ENCODE results near the gene SDC3.

Gene SDC3

DNA sequence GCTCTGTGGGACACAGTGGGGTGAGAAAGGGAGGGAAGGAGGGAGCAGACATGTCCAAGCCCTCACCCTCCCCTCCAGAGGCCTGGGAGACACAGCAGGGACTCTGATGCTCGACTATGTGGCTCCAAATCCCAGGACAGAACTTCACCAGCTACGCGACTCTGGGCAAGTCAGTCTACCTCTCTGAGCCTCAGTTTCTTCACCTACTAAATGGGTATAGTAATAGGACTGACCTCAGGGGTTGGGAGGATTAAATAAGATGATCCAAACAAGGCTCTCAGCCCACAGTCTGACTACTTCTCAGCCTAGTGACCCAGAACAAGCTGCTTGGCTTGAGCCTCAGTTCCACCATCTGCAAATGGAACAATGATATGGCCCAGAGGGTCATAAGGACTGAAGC, 19.6 kb downstream of the SDC3 start:
- no peaks in the 10 kb centered on the region for H3K27me3 ChIP-seq (ENCODE audit: control insufficient read depth, insufficient read depth, low read length)
- H3K4me1 ChIP-seq (ENCODE audit: control insufficient read depth, insufficient read depth, low read length), result peaks cover 70% of the 10 kb centered on the region
- no peaks in the 10 kb centered on the region for H3K36me3 ChIP-seq (ENCODE audit: control insufficient read depth, insufficient read depth, low read length)
- H3K9ac ChIP-seq (ENCODE audit: low read length), result no peak overlapping the region
- H3K4me3 ChIP-seq (ENCODE audit: low read length), result no peak overlapping the region
- peak overlapping the region; percentile 92 for H3K27ac ChIP-seq (ENCODE audit: low read depth, low read length)

DNA sequence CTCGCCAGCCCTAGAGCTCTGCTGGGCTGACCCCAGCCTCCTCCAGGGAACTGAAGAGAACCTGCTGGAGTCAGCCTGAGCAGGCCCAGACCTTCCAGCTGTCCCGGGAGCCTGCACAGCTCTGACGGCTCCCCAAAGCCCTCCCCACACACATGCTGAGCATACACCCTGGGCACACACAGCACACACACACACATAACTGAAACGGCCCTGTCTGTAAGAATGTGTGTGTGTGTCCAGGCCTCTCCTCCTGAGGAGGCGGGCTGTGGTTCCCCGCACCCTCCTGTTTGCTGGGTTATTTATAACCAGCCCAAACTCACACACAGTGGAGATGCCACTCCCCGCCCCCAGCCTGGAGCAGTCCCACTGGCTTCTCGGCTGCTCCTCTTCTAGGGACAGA, 20.2 kb downstream of the SDC3 start:
- Histone ChIP-seq H3K27me3 (ENCODE audit: control insufficient read depth, insufficient read depth, low read length) (no peaks in the 10 kb centered on the region), H3K9ac (ENCODE audit: low read length) (no peak overlapping the region), H3K4me1 (ENCODE audit: control insufficient read depth, insufficient read depth, low read length) (peaks cover 69% of the 10 kb centered on the region), H3K27ac (ENCODE audit: low read depth, low read length) (peak overlapping the region; percentile 92), H3K36me3 (ENCODE audit: control insufficient read depth, insufficient read depth, low read length) (no peaks in the 10 kb centered on the region), H3K4me3 (ENCODE audit: low read length) (no peak overlapping the region)

DNA sequence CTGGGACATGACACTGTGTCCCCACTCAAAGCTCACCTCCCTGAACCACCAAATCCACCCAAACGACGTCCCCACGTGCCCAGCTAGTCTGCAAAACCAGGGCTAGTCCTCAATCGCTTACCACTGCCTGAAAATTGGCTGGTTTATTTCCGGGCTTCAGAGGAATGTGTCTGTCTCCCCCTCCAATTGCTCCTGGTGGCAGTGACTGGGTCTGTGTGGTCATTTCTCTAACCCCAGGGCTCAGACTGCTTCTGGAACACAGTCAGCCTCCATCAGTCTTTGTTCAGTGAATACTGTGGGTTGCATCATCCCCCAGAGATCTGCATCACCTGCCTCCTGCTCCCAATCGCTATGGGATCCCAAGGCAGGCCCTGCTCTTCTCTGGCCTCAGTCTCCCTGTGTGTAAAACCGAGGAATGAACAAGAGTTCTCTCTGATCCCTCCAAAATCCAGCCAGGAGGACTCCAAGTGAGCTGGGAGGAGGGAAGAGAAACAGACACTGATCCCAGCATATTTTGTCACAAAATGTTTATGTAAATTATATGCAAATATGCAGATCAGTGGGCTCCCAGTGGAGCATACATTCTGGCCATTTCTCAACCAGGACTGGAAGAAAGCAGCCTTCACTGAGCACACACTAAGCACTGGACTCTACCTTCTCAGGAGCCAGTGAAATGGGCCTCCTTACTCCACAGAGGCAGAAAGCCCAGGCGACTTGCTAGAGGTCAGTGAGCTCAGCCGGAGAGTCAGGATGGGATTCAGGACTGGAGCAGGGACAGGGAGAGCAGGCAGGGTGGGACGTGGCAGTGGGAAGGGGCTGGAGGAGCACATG, 20.9 kb downstream of the SDC3 start:
- no peaks in the 10 kb centered on the region for H3K36me3 ChIP-seq (ENCODE audit: control insufficient read depth, insufficient read depth, low read length)
- no peak overlapping the region for H3K4me3 ChIP-seq (ENCODE audit: low read length)
- peak overlapping the region; percentile 92 for H3K27ac ChIP-seq (ENCODE audit: low read depth, low read length)
- H3K27me3 ChIP-seq (ENCODE audit: control insufficient read depth, insufficient read depth, low read length), result no peaks in the 10 kb centered on the region
- H3K4me1 ChIP-seq (ENCODE audit: control insufficient read depth, insufficient read depth, low read length), result peaks cover 71% of the 10 kb centered on the region
- H3K9ac ChIP-seq (ENCODE audit: low read length), result no peak overlapping the region

DNA sequence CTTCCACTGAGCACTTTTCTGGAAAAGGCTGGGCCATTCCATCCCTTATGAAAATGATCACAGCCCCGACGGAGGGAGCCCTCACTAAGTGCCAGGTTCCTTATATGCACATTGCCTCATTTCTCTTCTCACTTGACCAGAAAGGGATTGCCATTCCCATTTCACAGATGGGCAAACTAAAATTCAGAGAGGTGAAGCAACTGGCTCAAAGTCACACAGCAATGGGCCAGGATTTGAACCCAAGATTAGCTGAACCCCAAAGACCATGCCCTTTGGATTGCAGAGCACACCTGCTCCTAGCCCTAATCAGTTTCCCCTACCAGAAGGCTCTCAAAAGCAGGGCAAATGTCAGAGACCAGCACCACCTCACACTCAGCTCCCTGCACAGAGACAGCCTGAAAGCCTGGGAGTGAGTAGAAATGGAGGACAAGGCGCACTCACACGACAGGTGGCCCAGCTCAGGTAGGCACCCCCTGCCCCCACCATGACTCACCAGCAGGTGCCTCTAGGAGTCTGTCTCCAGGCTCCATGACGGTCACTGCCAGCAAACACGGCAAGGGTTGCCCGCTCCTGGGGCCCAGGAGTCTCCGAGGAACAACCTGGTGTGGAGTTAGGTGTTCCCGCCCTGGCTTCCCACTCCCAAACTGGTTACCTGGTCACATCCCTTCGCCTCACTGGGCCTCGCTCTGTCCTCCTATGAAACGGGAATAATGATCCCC, 21.7 kb downstream of the SDC3 start:
- no peaks in the 10 kb centered on the region for H3K27me3 ChIP-seq (ENCODE audit: control insufficient read depth, insufficient read depth, low read length)
- H3K36me3 ChIP-seq (ENCODE audit: control insufficient read depth, insufficient read depth, low read length), result no peaks in the 10 kb centered on the region
- peaks cover 71% of the 10 kb centered on the region for H3K4me1 ChIP-seq (ENCODE audit: control insufficient read depth, insufficient read depth, low read length)
- H3K27ac ChIP-seq (ENCODE audit: low read depth, low read length), result peak overlapping the region; percentile 92
- H3K9ac ChIP-seq (ENCODE audit: low read length), result no peak overlapping the region
- no peak overlapping the region for H3K4me3 ChIP-seq (ENCODE audit: low read length)

DNA sequence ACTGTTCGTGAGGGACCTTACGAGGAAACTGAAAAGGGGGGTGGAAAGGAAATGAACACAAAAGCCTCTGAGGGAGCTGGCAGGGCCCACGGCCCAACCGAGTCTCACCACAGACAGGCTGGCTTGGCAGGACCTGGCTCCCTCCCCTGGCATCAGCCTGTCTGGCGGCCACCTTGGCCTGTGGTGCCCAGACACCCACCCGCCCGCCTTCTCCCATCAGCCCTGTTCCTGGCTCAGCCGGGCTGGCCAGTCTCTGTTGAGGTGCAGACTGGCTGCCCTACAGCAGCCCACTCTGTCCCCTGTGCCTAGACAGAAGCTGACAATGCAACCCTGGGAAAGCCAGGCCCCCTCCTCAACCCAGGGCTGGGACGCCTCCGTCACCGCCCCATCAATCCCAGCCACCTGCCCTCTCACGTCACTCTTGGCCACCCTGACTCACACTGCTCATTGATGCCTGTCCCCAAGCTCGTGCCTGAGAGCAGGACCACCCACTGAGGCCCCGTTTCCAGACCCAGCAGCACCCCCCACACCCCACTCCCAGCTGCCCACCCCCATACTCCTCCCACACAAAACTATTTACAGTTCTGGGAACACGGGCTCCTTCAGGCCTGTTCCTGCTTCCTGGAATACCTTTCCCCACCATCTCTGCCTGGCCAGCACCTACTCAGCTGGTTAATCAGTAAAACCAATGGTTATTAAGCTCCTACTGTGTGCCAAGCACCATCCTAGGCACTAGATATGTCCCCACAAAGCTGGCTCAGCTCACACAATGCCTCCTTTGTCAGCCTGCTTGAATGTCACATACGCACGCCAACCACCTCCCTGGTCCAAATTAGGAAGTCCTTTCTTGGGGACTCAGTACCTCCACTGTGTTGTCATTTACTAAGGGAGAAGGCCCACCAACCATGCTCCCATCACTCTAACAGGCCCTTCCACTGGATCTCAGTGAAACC, 22.7 kb downstream of the SDC3 start:
- H3K4me1 ChIP-seq (ENCODE audit: control insufficient read depth, insufficient read depth, low read length), result peaks cover 69% of the 10 kb centered on the region
- no peaks in the 10 kb centered on the region for H3K36me3 ChIP-seq (ENCODE audit: control insufficient read depth, insufficient read depth, low read length)
- H3K9ac ChIP-seq (ENCODE audit: low read length), result no peak overlapping the region
- no peaks in the 10 kb centered on the region for H3K27me3 ChIP-seq (ENCODE audit: control insufficient read depth, insufficient read depth, low read length)
- H3K27ac ChIP-seq (ENCODE audit: low read depth, low read length), result peak overlapping the region; percentile 92
- no peak overlapping the region for H3K4me3 ChIP-seq (ENCODE audit: low read length)

DNA sequence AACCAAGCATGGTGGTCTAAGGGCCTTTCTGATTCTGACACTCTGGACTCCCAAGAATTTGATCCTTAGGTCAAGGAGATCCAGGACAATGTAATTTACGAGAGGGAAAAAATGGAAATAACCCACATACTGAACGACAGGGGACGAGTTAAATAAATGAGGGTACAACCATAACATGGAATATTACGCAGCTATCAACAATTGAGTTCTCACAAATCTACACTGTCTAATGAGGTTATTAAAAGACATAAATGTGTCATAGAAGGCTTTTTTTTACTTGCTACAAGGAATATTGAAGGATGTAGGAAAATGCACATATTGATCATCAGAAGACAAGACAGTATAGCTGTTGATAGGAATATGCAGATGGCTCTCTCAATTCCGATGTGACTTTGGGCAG, 23.8 kb downstream of the SDC3 start:
- H3K36me3 ChIP-seq (ENCODE audit: control insufficient read depth, insufficient read depth, low read length), result no peaks in the 10 kb centered on the region
- peaks cover 75% of the 10 kb centered on the region for H3K4me1 ChIP-seq (ENCODE audit: control insufficient read depth, insufficient read depth, low read length)
- H3K9ac ChIP-seq (ENCODE audit: low read length), result no peak overlapping the region
- H3K4me3 ChIP-seq (ENCODE audit: low read length), result no peak overlapping the region
- no peaks in the 10 kb centered on the region for H3K27me3 ChIP-seq (ENCODE audit: control insufficient read depth, insufficient read depth, low read length)
- H3K27ac ChIP-seq (ENCODE audit: low read depth, low read length), result peak overlapping the region; percentile 51

DNA sequence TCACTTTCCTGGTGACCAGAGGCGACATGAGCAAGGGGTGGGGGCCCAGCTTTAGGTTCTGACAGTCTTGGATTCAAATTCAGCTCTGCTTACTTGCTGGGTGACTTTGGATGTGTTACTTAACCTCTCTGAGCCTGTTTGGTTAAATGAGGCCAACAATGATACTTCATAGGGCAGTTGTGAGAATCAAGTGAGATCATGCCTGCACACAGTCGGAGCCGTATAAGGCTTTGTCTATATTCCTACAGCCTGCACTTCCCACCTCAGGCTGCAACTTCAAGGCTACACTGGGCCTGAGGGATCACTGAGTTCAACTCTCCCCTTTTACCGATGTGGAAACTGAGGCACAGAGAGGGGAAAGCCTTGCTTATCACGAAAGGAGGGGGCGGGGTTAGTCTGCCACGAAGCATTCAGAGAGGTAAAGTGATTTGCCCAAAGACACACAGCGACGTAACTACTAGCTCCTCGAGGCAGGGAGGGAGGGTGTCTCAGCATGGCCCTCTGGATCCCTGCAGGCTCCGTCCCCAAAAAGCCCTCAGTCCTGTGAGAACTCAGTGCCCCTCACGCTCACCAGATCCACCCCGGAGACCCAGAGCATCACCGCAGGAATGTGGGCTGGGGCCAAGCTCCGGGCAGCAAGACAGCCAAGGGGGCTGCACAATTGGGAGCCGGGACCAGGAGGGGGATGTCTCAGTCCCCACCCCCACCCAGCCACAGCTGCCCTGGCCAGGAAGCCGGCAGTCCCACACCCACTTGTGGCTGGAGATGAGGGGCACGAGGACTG, 25.0 kb downstream of the SDC3 start:
- Histone ChIP-seq H3K9ac (ENCODE audit: low read length) (no peak overlapping the region), H3K27me3 (ENCODE audit: control insufficient read depth, insufficient read depth, low read length) (no peaks in the 10 kb centered on the region), H3K4me3 (ENCODE audit: low read length) (no peak overlapping the region), H3K36me3 (ENCODE audit: control insufficient read depth, insufficient read depth, low read length) (no peaks in the 10 kb centered on the region), H3K27ac (ENCODE audit: low read depth, low read length) (peak overlapping the region; percentile 51), H3K4me1 (ENCODE audit: control insufficient read depth, insufficient read depth, low read length) (peaks cover 76% of the 10 kb centered on the region)

DNA sequence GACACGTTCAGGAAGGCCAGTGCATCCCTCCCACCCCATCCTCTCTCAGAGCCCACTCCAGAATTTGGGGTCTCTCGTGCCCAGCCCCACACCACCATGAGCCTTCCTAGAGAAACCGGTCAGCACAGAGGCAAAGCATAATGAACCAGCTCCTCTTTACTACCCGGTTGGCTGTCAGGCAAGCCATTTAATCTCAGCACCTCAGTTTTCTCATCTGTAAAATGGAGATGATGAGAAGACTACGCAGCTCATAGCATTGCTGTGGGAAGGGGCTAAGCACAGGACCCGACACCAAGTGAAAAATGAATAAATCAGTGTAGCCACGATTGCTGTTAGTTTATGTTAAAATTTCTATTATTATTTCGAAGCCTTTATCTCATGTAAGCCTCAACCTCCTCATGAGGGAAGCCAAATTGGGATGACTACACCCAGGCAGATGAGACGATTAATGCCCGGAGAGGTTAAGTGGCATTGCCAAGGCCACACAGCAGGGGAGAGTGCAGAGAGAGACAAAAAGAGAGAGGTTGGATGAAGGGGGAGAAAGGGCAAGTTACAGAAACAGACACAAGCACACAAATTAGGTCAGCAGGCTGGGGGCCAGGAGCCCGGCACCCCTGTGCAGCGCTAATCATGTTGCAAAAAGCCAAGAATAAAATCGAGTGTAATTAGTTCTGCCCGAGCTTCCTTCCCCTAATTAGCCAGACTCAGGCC, 25.7 kb downstream of the SDC3 start:
- Histone ChIP-seq H3K36me3 (ENCODE audit: control insufficient read depth, insufficient read depth, low read length) (no peaks in the 10 kb centered on the region), H3K9ac (ENCODE audit: low read length) (no peak overlapping the region), H3K4me3 (ENCODE audit: low read length) (no peak overlapping the region), H3K4me1 (ENCODE audit: control insufficient read depth, insufficient read depth, low read length) (peaks cover 77% of the 10 kb centered on the region), H3K27me3 (ENCODE audit: control insufficient read depth, insufficient read depth, low read length) (no peaks in the 10 kb centered on the region), H3K27ac (ENCODE audit: low read depth, low read length) (peak overlapping the region; percentile 38)

DNA sequence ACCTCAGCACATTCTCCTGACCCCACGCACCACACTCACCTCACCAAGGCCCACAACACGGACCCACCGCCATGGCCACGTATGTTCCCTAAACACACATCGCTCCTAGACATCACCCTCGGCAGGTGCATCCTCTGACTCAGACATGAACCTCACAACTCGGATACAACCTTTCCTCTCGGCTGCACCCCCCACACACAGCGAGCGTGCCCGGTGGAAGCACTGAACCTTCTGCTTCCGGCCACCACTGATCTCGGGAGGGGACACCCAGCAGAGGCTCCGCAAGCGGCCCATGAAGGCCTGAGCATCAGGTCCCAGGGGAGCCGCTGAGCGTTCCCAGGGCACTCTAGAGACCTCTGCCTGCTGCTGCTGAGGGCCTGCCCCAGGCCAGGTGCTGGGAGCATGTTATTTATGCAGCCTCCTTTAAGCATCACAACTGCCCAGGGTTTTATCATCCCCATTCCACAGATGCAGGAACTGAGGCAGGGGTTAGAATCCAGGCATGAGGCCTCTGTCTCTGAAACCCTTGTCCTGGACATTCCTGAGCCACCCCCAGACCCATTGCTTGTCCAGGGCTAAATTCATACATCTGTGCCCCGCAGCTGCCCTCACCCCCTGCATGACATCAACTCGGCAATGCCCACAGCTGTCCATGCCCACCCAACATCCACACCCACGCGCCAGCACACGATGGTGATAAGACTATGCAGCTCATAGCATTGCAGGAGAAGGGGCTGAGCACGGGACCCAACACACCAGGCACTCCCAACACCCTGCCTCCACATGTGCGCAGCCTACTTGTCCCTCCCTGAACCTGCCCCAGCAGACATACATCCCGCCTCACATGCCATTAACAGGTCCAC, 27.0 kb downstream of the SDC3 start:
- Histone ChIP-seq H3K36me3 (ENCODE audit: control insufficient read depth, insufficient read depth, low read length) (no peaks in the 10 kb centered on the region), H3K4me3 (ENCODE audit: low read length) (no peak overlapping the region), H3K4me1 (ENCODE audit: control insufficient read depth, insufficient read depth, low read length) (peaks cover 73% of the 10 kb centered on the region), H3K27ac (ENCODE audit: low read depth, low read length) (peak overlapping the region; percentile 38), H3K27me3 (ENCODE audit: control insufficient read depth, insufficient read depth, low read length) (no peaks in the 10 kb centered on the region), H3K9ac (ENCODE audit: low read length) (no peak overlapping the region)

DNA sequence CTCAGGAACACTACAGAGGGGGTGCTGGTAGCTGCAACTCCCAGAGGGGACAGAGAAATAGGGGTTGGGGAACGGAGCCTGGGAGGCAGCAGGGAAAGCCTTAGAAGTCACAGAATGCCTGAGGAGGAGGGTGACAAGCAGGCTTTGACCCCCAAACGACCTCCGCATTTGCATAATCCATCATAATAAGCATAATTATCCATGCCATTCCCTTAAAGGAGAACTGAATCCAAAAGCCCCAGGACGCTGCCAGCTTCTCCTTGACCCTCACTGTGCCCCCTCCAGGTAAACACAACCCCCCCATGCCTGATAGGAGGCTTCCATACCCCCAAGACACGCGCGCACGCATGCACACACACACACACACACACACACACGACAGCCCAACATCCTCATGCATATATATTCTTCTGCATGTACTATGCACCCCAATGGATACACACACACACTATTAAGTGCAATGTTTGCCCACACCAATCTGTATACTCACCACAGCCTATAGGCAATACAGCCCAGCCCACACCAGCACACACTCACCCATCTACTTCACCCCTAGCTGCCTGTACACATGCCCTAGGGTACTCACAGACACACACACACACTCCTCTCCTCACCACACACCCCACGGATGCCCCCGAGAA, 27.8 kb downstream of the SDC3 start:
- no peaks in the 10 kb centered on the region for H3K27me3 ChIP-seq (ENCODE audit: control insufficient read depth, insufficient read depth, low read length)
- no peaks in the 10 kb centered on the region for H3K36me3 ChIP-seq (ENCODE audit: control insufficient read depth, insufficient read depth, low read length)
- H3K4me3 ChIP-seq (ENCODE audit: low read length), result no peak overlapping the region
- H3K4me1 ChIP-seq (ENCODE audit: control insufficient read depth, insufficient read depth, low read length), result peaks cover 67% of the 10 kb centered on the region
- no peak overlapping the region for H3K9ac ChIP-seq (ENCODE audit: low read length)
- no peak overlapping the region for H3K27ac ChIP-seq (ENCODE audit: low read depth, low read length)
